C1 segment of cervical spinal cord (tissue), 14 donors: ENCODE measurements around the gene ADGRD2.

Source experiments
- DNase-seq, 14 donors: peaks; one replicate each; lab custom pipeline; 2025; lab: John Stamatoyannopoulos, UW

ADGRD2 gene

GRCh38 chr9:124457079-124457886, 7.0 kb downstream of the ADGRD2 start:
- no peak for DNase-seq

GRCh38 chr9:124457887-124458431, 7.7 kb downstream of the ADGRD2 start:
- DNase-seq: no peak

GRCh38 chr9:124458441-124458840, 8.2 kb downstream of the ADGRD2 start:
- no peak for DNase-seq

- no peak for DNase-seq
Observed at GRCh38 chr9:124462739-124463138, 12.5 kb downstream of the ADGRD2 start.

- no peak for DNase-seq
Observed at GRCh38 chr9:124465736-124466135, 15.5 kb downstream of the ADGRD2 start.

- DNase-seq: no peak
Observed at GRCh38 chr9:124467410-124468060, 17.3 kb downstream of the ADGRD2 start.

- no peak for DNase-seq
Observed at GRCh38 chr9:124468061-124468740, 17.9 kb downstream of the ADGRD2 start.

- DNase-seq: no peak
Observed at GRCh38 chr9:124469011-124469832, 19.0 kb downstream of the ADGRD2 start.

- no peak for DNase-seq
Observed at GRCh38 chr9:124470306-124470705, 20.1 kb downstream of the ADGRD2 start.

- DNase-seq: no peak
Observed at GRCh38 chr9:124470726-124471125, 20.5 kb downstream of the ADGRD2 start.

- DNase-seq: no peak
Observed at GRCh38 chr9:124471761-124472160, 21.5 kb downstream of the ADGRD2 start.

GRCh38 chr9:124472770-124473169, 22.5 kb downstream of the ADGRD2 start:
- DNase-seq: no peak

- no peak for DNase-seq
Observed at GRCh38 chr9:124473310-124473709, 23.1 kb downstream of the ADGRD2 start.

- DNase-seq: no peak
Observed at GRCh38 chr9:124474151-124474550, 23.9 kb downstream of the ADGRD2 start.

- DNase-seq: no peak
Observed at GRCh38 chr9:124475158-124475867, 25.1 kb downstream of the ADGRD2 start.

GRCh38 chr9:124475868-124476690, 25.8 kb downstream of the ADGRD2 start:
- DNase-seq: no peak

- no peak for DNase-seq
Observed at GRCh38 chr9:124477211-124477647, 27.0 kb downstream of the ADGRD2 start.

GRCh38 chr9:124477648-124478285, 27.5 kb downstream of the ADGRD2 start:
- DNase-seq: no peak

- DNase-seq: no peak
Observed at GRCh38 chr9:124478354-124478753, 28.1 kb downstream of the ADGRD2 start.
